Liver (tissue), 3 donors: Measurements from ENCODE around the gene CES2.

ENCODE experiments used
- CTCF ChIP-seq: fragments of 150-350 bp; IDR thresholded peaks from 2 replicates; pipeline ENCODE4 v1.5.1; 2017; ENCODE audit warnings: improper control_type of control experiment, low read depth, low read length; ENCODE audit not compliant: missing input control
- EGR1 ChIP-seq, 2 donors: IDR thresholded peaks; 2 replicates each; pipeline ENCODE4 v1.6.1; 2016 to 2018; ENCODE audit warnings: antibody characterized with exemption in 2 of 2, low read depth in 2 of 2
- MAX ChIP-seq: IDR thresholded peaks from 2 replicates; pipeline ENCODE4 v1.6.1; 2016; ENCODE audit warnings: antibody characterized with exemption
- RAD21 ChIP-seq, 2 donors: IDR thresholded peaks; 2 replicates each; pipeline ENCODE4 v1.6.1; 2016; ENCODE audit warnings: antibody characterized with exemption in 2 of 2, mild to moderate bottlenecking in 2 of 2
- REST ChIP-seq: IDR thresholded peaks from 2 replicates; pipeline ENCODE4 v1.6.1; 2016; ENCODE audit warnings: antibody characterized with exemption, mild to moderate bottlenecking
- SP1 ChIP-seq: IDR thresholded peaks from 2 replicates; pipeline ENCODE4 v1.6.1; 2018; ENCODE audit warnings: antibody characterized with exemption, mild to moderate bottlenecking
- TAF1 ChIP-seq: conservative IDR thresholded peaks from 2 replicates; pipeline ENCODE4 v1.6.1; 2016; ENCODE audit warnings: antibody characterized with exemption, mild to moderate bottlenecking
- ZBTB33 ChIP-seq: IDR thresholded peaks from 2 replicates; pipeline ENCODE4 v1.6.1; 2016; ENCODE audit warnings: antibody characterized with exemption
- donor health status: healthy.
- donor health status: healthy.

- no peak for TF ChIP-seq CTCF
- no peak for TF ChIP-seq MAX
- no peak for TF ChIP-seq RAD21 (IDR thresholded peaks at IDR 0.05)
- no peak for TF ChIP-seq SP1
- no peak for TF ChIP-seq REST
- no peak for TF ChIP-seq ZBTB33
- TF ChIP-seq EGR1 (IDR thresholded peaks at IDR 0.05; ENCODE audit: low read depth in 2 of 2) = no peak
- no peak for TF ChIP-seq TAF1
These were observed 18.8 kb upstream of the CES2 start for GRCh38 chr16:66916518-66916917.
